ENCODE measurements around the gene CERCAM.
A peak's percentile ranks its signal among the peaks of the same experiment; 100 is the strongest.
"Not testable (repeated sequence)": the region's sequence is repeated elsewhere in the genome, so short reads cannot be mapped to it uniquely, and the experiment has no call there.

Gene CERCAM

GRCh38 chr9:128419061-128419925, 1.4 kb upstream of the CERCAM start:
- no peak for TF ChIP-seq CTCF (IDR thresholded peaks at IDR 0.05; ENCODE audit: insufficient read depth, low read depth, low read length, missing control alignments)
- no peak for DNase-seq (ENCODE audit: low read depth)
- peak overlapping the region; percentile 56 for H3K4me3 ChIP-seq (ENCODE audit: low read length)

- TF ChIP-seq CTCF (IDR thresholded peaks at IDR 0.05; ENCODE audit: insufficient read depth, low read depth, low read length, missing control alignments), result peak; percentile 24
- peak overlapping the region; percentile 56 for H3K4me3 ChIP-seq (ENCODE audit: low read length)
- DNase-seq (ENCODE audit: low read depth), result peak; percentile 57
Observed at GRCh38 chr9:128420060-128420650, 502 bp upstream of the CERCAM start.

- no peak for DNase-seq (ENCODE audit: low read depth)
- H3K4me3 ChIP-seq (ENCODE audit: low read length), result peak overlapping the region; percentile 56
- TF ChIP-seq CTCF (IDR thresholded peaks at IDR 0.05; ENCODE audit: insufficient read depth, low read depth, low read length, missing control alignments), result no peak
Observed at GRCh38 chr9:128421482-128421996, 882 bp downstream of the CERCAM start.

- not testable (repeated sequence) for H3K4me3 ChIP-seq (ENCODE audit: low read length); DNase-seq (ENCODE audit: low read depth)
Observed at GRCh38 chr9:128422022-128422782, 1.5 kb downstream of the CERCAM start.

GRCh38 chr9:128422783-128423150, 2.1 kb downstream of the CERCAM start:
- no peak for DNase-seq (ENCODE audit: low read depth)
- no peak overlapping the region for H3K4me3 ChIP-seq (ENCODE audit: low read length)
- TF ChIP-seq CTCF (IDR thresholded peaks at IDR 0.05; ENCODE audit: insufficient read depth, low read depth, low read length, missing control alignments), result no peak

- DNase-seq (ENCODE audit: low read depth), result peak; percentile 45
- not testable (repeated sequence) for H3K4me3 ChIP-seq (ENCODE audit: low read length)
Observed at GRCh38 chr9:128423356-128423755, 2.7 kb downstream of the CERCAM start.

GRCh38 chr9:128424268-128424780, 3.7 kb downstream of the CERCAM start:
- DNase-seq (ENCODE audit: low read depth), result no peak
- TF ChIP-seq CTCF (IDR thresholded peaks at IDR 0.05; ENCODE audit: insufficient read depth, low read depth, low read length, missing control alignments), result no peak
- H3K4me3 ChIP-seq (ENCODE audit: low read length), result no peak overlapping the region

Data from epithelial cell of esophagus (primary cell).